HG03097 (cell line): ENCODE results near the gene MYO9A.

ENCODE experiments used
- ATAC-seq: cut with Tn5 transposase; IDR thresholded peaks from one replicate; pipeline ENCODE4 v1.9.1; 2021; ENCODE audit not compliant: unreplicated experiment, low FRiP score

MYO9A gene, protein sequence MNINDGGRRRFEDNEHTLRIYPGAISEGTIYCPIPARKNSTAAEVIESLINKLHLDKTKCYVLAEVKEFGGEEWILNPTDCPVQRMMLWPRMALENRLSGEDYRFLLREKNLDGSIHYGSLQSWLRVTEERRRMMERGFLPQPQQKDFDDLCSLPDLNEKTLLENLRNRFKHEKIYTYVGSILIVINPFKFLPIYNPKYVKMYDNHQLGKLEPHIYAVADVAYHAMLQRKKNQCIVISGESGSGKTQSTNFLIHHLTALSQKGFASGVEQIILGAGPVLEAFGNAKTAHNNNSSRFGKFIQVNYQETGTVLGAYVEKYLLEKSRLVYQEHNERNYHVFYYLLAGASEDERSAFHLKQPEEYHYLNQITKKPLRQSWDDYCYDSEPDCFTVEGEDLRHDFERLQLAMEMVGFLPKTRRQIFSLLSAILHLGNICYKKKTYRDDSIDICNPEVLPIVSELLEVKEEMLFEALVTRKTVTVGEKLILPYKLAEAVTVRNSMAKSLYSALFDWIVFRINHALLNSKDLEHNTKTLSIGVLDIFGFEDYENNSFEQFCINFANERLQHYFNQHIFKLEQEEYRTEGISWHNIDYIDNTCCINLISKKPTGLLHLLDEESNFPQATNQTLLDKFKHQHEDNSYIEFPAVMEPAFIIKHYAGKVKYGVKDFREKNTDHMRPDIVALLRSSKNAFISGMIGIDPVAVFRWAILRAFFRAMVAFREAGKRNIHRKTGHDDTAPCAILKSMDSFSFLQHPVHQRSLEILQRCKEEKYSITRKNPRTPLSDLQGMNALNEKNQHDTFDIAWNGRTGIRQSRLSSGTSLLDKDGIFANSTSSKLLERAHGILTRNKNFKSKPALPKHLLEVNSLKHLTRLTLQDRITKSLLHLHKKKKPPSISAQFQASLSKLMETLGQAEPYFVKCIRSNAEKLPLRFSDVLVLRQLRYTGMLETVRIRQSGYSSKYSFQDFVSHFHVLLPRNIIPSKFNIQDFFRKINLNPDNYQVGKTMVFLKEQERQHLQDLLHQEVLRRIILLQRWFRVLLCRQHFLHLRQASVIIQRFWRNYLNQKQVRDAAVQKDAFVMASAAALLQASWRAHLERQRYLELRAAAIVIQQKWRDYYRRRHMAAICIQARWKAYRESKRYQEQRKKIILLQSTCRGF (N-terminal part only)

DNA sequence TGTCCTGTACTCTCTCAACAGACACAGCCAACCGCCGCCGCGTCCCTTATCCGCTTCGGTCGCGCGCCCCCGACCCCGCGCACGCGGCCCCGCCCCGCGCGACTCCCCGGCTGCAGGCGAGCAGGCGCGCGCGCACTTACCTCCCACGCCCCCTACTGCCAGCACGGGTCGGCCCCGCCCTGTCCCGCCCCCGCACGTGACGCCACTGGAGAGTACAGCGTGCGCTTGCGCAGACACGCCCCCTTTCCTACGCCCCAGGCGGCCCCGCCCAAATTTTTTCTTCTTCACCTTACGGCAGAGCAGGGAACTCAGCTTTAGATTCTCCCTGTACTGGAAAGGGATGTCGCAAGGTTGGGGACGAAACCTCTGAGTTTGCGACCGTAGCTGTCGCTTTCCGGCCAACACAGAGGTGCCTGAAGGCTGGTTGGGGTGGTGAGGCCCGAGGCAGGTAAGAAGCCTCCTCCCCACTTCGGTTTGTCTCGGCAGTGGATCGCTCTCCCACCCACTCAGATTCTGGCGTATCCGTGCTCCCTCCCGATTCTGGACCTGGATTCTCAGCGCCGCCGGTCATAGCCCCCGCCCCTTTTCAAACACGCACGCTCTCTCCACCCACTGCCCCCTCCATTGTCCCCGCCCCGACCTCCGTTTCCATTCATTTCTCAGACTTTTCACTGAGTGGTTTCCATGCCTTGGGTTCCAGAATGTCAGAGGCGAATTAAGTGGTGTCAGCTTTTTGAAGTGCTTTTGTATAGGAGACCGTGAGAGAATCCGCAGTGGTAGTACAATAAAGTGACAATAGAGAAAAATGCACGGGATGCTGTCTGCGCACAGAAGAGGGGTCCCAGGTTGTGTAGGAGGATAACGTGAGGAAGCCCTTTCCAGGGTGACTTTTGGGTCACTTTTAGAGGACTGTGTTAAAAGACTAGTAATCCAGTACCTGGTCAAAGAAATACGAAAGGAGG lies at the start of gene MYO9A, which contains the start of gene SENP8:
Gene MYO9A (minus strand): TSS at position 134 of the 962 bp plus-strand sequence. CDS start 71,587 bp downstream, outside the sequence.
Gene SENP8 (plus strand): TSS at position 387 of the 962 bp plus-strand sequence. CDS start 21,221 bp downstream, outside the sequence.
- peak; percentile 79 for ATAC-seq

DNA sequence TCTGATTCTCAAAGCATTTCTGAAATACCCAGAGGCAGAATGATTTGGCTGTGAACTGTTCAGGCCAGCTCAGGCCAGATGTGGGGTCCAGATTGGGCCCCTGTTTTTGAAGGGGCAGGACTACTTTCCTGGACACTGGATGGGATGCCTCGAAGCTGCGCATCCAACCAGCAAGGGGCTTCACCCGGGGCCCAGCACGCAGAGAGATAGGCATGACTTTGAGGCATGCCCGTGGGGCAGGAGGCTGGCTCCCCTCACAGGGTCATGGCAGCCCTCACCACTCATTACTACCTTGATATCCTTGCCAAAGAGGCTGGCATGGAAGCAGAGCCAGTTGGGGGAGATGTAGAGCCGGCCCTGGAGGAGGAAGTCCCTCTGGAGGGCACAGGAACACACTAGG lies 49.5 kb upstream of the MYO9A start:
- ATAC-seq, result no peak

DNA sequence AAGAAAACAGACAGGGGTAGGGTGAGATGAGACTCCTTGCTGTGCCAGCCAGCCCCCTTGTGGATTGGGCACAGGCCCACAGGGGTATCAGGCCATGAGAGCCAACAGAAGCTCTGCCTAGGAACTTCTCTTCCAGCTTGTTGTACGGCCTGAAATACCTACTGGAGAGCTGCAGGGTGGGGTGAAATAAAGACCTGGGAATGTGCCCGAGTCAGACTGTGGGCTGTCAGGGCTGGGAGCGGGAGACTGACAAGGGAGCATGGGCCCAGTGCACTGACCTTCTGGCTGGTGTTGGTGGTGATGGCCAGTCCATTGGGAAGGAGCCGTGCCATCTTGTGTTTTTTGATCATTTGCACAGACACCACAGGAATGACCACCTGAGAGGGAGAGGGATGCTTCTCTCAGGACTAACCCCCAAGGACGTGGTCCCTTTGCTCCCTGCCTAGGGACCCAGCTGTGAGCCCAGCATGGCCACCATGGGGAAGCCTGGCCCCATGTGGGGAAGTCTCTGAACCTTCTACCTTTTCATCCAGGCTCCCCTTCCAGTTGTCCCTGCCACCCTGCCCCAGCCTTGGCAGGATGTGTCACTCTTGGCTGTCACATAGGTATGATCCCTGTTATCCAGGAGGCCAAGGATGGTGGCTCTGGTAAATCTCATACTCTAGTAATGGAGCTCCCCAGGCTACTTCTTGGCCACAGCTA lies 48.9 kb upstream of the MYO9A start:
- ATAC-seq, result no peak

DNA sequence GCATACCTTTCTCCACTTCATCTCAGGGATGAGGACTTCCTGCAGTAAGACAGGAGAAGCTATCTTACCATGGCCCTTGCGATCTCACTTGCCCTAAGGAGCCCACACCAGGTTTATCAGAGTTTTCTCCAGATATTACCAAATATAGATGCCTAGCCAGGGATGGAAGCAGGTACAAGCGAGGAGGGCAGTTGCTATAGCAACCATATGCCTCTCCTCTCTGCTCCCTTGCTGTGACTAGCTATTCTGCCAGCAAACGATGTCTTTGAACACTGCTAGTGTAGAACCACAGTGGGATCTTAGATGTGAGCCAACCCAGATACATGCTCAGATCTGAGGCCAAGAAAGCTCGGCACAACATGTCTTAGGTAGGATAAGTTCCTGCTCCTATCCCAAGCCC lies 45.8 kb upstream of the MYO9A start:
- no peak for ATAC-seq

DNA sequence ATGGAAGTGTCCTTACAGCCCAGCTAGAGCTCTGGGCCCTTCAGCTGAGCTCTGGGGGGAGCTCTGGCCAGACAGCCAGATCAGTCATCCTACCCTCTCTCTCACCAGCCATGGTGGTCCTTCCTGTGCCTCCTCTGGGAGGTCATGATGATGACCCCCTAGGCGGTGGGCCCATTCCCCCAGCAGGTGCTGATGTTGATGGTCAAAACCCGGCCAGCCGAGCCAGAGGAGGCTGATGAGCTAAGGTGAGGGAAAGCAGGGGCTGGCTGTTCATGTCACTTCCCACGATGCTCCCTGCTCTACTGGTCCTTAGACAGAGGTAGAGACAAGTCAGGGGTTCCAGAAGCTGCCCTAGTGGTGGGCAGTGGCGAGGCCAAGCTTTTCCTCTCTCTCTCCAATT lies 44.6 kb upstream of the MYO9A start:
- ATAC-seq, result no peak

DNA sequence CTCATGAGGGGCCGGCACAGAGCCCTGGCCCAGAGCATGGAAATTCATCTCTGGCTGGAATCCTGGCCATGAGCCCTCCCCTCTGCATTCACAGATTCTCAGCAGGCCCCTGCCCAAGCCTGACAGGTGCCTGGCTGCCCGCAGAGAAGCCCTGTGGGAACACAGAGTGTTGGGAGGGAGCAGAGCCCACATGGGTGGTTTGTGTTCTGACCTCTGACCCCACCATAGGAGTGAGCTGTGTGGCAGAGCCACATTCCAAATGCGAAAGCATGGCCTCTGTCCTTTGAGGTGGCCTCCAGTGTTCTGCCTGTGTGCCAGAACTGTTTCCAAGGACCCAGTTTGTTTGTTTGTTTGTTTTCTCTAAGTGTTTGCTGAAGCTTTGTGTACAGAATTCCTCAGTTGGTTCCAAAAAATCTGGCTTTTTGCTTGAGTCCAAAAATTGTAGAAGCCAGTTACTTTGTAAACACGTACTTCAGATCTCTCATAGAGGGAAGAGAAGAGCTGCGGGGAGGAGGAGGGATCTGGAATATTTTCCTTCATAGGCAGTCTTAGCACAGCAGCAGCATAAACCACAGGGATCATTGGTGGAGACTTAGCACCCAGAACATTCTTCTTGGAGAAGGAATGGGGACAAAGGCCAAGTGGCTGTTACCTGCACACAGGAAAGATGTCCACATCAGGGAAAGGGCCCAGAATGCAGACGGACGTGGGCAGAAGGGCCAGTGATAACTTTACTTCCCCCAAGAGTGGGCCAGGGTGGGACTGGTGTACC lies 43.6 kb upstream of the MYO9A start:
- ATAC-seq, result no peak

DNA sequence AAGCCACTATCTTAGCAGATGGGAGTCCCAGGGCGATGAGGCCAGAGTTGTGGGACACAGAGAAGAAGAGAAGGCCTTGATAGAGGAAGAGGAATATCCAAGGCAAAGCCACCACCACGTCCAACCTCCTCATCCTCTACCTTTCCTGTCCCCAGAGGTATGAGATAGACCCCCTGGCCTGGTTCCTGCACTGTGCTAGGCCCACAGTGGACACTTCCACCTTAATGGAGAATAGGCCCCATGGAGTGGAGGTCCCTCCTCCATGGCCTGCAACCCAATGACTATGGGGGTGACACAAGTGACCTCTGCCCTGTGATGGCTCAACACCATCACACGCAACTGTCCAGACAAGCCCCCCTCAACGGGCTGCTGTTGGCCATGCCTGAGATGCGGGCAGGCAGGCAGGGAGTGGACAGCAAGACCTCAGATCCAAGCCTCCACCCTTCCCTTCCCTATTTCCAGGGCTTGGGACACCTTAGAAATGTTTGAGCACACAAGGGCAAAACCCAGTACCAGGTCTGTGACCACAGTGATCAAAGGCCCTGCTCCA lies 42.8 kb upstream of the MYO9A start:
- no peak for ATAC-seq

DNA sequence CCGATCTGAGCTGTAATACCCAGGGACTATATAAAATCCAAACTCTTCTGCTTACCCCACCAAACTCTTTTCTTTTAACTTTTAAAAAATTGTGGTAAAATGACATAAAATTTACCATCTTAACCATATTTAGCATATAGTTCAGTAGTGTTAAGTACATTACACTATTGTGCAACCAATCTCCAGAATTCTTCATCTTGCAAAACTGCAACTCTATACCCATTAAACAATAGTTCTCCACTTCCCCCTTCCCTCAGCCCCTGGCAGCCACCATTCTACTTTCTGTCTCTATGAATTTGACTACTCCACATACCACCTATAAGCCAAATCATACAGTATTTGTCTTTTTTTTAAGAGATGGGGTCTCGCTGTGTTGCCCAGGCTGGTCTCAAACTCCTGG lies 39.0 kb upstream of the MYO9A start:
- ATAC-seq, result no peak

DNA sequence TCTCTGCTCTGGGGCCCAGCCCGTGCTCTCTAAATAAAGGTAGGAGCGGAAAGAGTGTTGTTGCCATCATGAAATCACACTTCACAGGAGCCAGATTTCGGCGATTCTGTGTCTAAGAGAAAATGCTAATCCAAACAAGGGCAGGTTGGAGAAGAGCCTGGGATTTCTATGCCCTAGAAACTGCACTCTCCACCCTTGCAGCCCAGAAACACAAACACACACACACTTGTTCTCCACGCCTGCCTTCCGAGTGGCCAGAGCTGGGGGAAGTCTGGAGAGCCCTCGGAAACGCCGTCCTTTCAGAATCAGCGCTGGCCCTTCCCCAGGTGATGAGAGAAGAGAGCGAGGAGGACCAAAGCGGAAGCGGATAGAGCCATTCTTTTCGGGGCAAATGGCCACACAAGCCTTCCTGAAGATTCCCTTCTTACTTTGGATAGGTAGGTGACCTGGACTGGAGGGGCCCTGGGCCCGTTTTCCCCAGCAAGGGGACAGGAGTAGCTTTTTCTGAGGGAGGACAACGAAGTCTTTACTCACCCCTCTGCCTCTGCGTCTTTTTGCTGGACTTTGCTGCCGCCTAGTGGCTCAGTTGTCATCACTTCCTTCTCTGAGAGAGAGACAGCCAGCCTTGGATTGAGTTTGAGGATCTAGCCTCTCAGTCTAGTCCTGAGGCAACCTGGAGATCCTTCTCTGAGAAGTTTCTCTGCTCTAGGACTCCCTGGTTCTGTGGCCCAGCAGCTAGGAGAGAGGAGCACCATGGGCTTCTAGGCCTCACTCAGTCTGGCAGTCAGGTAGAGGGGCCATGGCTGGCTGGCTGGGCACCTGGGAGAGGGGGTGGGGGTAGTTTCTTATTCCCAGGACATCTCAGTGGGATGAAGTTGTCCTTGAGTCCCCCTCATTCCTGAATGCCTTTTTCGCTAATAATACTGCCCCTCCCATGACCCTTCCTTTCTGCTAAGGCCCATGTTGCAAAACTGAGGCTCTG lies 38.0 kb upstream of the MYO9A start:
- peak; percentile 67 for ATAC-seq

DNA sequence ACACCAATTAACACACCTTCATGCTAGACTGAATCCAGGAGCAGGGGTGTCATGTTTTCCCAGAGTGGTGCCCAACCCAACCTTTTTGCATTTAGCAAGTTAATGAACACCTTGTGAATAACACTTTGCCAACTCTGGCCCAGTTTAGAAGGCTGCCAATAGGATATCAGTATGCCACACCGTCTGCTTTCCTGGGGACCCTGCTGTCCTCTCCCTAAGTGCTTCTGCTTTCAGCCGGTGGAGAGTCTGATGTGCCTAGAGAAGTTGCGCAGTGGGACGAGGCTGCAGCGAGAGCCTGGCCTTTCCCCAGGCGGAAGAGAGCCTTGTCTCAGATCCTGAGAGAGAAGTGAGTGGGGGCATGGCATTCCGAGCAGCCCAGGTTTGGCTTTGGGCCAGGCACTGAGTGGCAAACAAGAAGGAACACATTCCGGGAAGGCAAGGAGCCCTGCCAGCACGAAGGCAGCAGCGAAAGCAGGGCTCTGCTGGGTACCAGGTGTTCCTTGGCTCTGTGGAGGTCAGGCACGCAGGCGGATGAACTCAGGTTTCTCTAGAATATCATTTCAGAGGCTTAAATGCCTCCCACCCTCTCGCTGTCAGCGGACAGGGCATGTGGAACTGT lies 37.2 kb upstream of the MYO9A start:
- no peak for ATAC-seq

DNA sequence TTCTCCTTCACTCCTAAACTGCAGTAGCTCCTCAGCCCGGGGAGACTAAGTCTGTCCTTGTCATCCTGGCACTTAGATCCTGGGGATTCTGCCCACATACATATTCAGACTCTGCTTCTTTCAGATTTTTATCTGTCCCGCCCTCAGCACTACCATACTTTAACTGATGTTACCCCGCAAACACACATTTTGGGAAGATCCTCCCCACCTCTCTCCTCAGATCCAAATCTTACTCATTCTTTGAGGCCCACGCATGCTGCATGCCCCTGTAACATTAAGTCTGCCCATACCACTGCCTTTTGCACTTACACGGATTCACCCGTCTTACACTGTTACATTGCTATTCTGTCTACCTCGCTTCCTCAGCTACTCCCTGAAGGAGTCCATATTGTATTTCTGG lies 36.4 kb upstream of the MYO9A start:
- ATAC-seq, result no peak

DNA sequence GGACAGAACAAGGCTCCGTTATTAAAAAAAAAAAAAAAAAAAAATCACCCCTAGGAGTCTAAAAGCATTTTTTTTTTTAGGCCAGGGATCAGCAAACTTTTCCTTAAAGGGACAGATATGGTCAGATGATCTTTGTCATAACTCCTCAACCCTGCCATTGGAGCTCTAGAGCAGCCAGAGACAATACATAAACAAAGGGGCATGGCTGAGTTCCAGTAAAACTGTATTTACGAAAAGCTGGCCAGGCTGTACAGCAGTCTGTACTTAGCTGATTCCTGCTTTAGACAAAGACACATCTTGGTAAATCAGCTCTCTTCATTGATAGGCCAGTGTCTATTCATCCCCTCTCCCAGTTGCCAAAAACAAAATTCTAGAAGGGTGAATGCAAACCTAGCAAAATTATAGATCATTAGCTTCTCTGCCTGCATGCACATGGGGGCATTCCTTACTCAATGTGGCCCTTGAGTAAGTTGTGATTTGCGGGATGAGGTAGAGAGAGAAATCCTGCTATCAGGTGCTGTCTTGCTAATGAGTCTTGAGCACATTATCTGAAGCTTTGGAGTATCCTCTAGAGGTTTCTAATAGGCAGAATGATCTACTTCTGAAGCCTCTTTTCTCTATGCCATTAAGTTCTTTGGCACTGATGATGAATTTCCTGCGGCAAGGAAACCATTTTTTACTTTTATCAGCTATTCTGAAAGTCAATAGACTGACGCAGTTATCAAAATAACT lies 35.5 kb upstream of the MYO9A start:
- no peak for ATAC-seq

DNA sequence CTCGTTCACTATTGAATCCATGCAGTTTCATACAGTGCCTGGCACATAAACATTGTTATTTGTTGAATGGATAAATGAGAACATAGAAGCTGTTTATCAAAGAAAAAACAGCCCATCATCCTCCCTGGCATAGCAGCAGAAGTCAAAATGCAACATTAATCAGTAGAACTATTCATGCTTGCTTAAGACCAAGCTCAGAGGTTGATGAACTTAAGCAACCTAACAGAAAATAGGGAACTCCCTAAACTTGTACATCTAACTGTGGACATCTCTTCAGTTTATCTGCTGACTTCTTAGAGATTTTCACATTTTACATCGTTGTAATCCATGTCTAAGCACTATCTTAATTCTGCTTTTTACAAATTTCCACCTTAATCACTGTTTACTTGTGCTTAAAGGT lies 29.5 kb upstream of the MYO9A start:
- ATAC-seq, result no peak

DNA sequence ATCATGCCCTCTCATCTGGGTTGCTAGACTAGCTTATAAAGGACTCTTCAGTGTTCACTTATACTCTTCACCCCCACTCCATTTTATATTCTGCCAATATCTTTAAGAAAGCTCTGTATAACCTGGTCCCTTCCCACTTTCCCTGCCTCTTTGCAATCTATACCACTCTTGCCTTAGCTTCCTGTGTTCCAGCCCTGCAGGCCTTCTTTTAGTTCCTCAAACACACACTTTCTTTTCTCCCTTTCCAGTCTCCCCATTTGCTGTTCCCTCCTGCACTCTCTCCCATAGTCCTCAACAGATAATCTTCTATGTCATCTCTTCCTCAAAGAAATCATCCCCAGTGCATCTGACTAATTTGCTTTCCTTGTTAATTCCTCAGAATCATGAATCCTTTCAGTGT lies 29.0 kb upstream of the MYO9A start:
- no peak for ATAC-seq

DNA sequence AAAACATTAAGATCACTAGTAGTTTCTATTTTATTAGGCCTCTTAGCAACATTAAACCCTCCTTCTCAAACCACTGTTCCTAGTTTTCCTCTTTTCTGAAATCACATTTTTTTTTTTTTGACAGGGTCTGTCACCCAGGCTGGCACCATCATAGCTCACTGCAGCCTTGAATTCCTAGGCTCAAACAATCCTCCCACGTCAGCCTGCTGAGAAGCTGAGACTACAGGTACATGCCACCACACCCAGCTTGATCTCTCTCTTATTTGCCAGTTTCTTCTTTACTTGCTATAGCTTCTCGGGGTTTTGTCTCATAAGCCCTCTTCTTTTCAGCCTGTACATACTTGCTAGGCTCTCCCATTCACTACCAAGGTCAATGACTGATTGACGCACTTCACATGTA lies 28.3 kb upstream of the MYO9A start:
- ATAC-seq, result no peak
